HG03175 (cell line): Measurements from ENCODE around the gene PI16.

Experiments used
- ATAC-seq: cut with Tn5 transposase; IDR thresholded peaks from one replicate; pipeline ENCODE4 v1.9.1; 2021; ENCODE audit warnings: mild to moderate bottlenecking, moderate library complexity; ENCODE audit not compliant: unreplicated experiment

PI16 gene

DNA sequence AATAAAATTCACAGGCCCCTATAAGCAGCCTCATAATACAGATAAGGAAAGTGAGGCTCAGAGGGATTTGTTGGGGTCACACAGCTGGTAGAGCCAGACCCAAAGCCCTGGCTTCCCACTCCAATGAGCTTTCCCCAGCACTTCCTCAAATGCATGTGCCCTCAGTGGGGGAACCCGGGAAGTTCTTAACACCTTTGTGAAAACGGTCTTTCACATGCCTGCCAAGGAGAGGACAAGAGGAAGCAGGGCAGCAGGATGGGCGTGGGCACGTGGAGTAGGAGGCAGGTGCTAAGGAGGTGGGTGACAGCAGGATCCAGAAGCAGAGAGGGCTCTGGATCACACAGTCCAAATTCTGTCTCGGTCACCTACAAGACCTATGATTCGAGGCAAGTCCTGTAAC is 598 bp downstream of the PI16 start:
- ATAC-seq, result no peak

DNA sequence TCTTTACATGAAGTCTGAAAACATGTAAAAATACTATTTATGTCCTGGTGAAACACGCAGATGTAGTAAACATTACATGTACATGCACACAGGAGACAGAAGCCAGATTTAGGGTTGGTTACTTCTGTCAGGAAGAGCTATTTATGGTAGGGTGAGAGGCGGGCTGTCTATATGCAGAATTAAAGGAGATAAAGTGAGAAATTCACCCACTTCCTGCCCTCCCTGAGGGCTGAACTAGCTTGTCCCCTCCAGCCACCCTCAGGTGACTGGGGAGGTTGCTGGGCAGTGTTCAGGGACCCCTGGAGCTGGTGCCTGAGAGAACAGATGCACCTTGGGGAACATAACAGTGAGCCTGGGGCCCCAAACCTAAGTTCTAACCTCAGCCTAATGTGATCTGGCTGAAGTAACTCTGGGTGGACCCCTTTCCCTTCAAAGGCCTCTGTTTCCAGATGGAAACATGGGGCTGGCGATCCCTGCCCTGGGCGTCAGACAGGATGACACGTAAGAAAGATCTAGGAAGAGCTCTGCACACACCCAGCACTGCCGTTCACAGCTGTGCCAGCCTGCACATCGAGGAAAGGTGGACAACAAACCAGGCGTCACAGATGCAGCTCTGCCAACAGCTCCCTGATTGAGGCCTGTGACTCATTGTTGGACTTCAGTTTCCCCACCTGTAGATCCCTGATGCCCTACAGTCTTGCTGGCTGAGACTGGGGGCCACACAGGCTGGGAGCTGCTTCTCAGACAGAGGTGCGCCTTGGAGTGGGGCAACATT is 1.3 kb downstream of the PI16 start:
- ATAC-seq, result no peak

GRCh38 chr6:36956446-36956820 is 1.9 kb downstream of the PI16 start:
- ATAC-seq, result no peak

DNA sequence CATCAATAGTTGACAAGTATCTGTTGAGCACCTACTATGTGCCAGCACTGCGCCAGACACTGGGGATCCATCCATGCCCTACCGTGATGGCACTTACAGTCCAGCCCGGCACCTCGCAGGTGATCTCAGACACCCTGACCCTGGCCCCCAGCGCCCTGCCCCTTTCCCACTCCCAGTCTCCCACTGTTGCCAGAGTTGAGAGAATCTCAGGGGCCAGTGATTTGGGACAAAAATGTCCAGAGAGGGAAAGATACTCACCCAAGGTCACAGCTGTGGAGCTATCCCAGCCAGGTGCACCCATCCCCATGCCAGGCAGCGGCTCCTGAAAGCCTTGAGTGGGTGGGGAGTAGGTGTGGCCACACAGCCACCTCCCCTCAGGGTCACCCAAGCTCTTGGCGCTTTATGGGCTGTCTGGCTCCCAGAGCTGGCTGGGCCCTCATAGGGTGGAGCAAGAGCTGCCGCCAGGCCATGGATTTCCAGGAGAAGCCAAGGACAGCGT is 3.3 kb downstream of the PI16 start:
- no peak for ATAC-seq

- no peak for ATAC-seq
Observed at GRCh38 chr6:36958775-36959554, 4.4 kb downstream of the PI16 start.

DNA sequence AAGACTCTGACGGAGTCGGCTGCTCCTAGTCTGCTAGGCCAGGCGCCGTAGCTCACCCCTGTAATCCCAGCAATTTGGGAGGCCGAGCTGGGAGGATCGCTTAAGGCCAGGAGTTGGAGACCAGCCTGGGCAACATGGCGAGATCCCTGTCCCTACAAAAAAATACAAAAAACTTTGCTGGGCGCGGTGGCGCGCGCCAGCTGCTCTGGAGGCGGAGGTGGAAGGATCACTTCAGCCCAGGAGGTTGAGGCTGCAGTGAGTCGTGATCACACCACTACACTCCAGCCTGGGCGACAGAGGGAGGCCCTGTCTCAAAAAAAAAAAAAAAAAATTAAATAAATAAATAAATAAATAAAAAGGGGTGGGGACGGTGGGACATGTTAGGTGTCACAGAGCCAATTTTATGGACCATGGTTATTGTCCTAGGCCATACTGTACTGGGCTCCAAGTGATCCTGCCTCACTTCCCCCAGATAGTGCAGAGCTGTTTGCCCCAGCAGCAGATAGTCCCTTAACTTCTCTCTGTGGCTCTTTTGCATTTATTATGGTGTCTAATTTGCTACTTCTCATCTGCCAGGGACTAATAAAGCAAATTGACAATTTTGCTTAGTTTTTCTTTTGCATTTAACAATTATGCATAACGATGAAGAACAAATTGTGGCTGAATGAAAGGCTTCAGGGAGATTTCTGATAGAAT is 5.2 kb downstream of the PI16 start:
- no peak for ATAC-seq

- ATAC-seq, result no peak
Observed at GRCh38 chr6:36961441-36962435, 7.2 kb downstream of the PI16 start.

GRCh38 chr6:36962874-36963273 is 8.3 kb downstream of the PI16 start:
- ATAC-seq, result no peak

- ATAC-seq, result no peak
Observed at GRCh38 chr6:36963451-36964290, 9.1 kb downstream of the PI16 start.

DNA sequence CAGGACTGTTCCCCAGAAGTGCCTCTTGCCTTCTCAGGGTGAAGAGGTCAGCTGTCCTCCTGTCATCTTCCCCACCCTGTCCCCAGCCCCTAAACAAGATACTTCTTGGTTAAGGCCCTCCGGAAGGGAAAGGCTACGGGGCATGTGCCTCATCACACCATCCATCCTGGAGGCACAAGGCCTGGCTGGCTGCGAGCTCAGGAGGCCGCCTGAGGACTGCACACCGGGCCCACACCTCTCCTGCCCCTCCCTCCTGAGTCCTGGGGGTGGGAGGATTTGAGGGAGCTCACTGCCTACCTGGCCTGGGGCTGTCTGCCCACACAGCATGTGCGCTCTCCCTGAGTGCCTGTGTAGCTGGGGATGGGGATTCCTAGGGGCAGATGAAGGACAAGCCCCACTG is 9.8 kb downstream of the PI16 start:
- ATAC-seq, result no peak

DNA sequence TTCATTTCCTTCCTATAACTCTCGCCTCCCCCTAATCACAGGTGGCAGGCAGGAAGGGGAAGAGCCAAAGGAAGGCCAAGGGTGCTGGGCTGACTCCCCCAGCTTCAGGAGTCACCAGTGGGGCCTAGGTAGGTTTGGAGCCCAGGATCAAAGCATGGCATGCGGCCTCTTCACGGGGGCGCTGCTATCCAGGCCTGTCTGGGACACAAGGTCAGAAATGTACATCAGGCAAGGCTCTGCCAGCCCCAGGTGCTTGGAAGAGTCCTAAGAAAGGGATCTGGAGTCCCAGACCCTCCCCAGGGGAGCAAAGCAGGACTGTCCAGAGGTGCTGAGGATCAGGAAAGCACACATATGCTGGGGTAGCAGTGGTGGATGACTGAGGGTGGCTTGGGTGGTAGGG is 10.4 kb downstream of the PI16 start:
- no peak for ATAC-seq

DNA sequence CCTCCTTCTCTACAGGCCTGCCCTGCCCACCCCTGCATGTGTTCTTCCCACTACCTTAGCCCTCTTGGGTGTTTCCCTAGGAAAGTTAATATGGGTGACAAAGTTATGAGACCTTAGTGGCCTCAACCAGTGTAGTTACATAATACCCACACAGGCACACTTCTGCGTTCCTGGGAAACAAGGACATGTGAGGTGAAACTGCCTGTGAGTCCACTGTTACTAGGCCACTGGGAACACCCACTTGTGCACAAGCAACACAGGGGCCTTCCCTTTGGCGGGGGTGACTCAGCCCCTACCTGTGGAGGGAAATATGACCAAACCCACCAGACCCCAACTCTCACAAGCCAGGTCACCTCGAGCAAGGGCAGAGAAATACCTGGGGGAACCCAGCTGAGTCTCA is 12.8 kb downstream of the PI16 start:
- no peak for ATAC-seq

- no peak for ATAC-seq
Observed at GRCh38 chr6:36967757-36968156, 13.2 kb downstream of the PI16 start.

GRCh38 chr6:36968266-36968977 is 13.9 kb downstream of the PI16 start:
- no peak for ATAC-seq

GRCh38 chr6:36969240-36969691 is 14.7 kb downstream of the PI16 start:
- ATAC-seq, result no peak

- no peak for ATAC-seq
Observed at GRCh38 chr6:36969988-36970891, 15.7 kb downstream of the PI16 start.

GRCh38 chr6:36970892-36971842 is 16.6 kb downstream of the PI16 start:
- no peak for ATAC-seq
